Fibroblast of gingiva (primary cell): ENCODE data around the gene HINT2.

Experiments
- DNase-seq: peaks from one replicate; pipeline ENCODE4 v3.0.0-alpha.2; 2011; ENCODE audit warnings: low read depth

HINT2 gene

GRCh38 chr9:35774907-35775635, 39.8 kb downstream of the HINT2 start:
- no peak for DNase-seq

GRCh38 chr9:35771943-35772342, 42.9 kb downstream of the HINT2 start:
- no peak for DNase-seq

GRCh38 chr9:35771534-35771933, 43.3 kb downstream of the HINT2 start:
- DNase-seq: no peak

GRCh38 chr9:35771075-35771433, 43.8 kb downstream of the HINT2 start:
- no peak for DNase-seq

GRCh38 chr9:35769763-35770162, 45.1 kb downstream of the HINT2 start:
- DNase-seq: no peak

GRCh38 chr9:35767458-35767857, 47.4 kb downstream of the HINT2 start:
- no peak for DNase-seq

- no peak for DNase-seq
These were observed 47.8 kb downstream of the HINT2 start for GRCh38 chr9:35766997-35767396.

GRCh38 chr9:35763803-35764202, 51.0 kb downstream of the HINT2 start:
- DNase-seq: no peak

- no peak for DNase-seq
These were observed 51.7 kb downstream of the HINT2 start for GRCh38 chr9:35763181-35763580.
